ENCODE data around the gene NLRP11.

GRCh38 chr19:55831846-55832245 is at the start of gene NLRP11:
- TF ChIP-seq FOXM1 (IDR thresholded peaks at IDR 0.05; ENCODE audit: low read depth, low read length), result no peak
- TF ChIP-seq TCF12 (IDR thresholded peaks at IDR 0.05; ENCODE audit: low read depth, low read length), result no peak
- TF ChIP-seq REST (IDR thresholded peaks at IDR 0.05; ENCODE audit: low read depth, low read length), result no peak
- TF ChIP-seq CTCF (IDR thresholded peaks at IDR 0.05 in 2 of 3, conservative IDR thresholded peaks at IDR 0.05 in 1 of 3; ENCODE audit: control insufficient read depth in 2 of 3, extremely low read depth in 1 of 3, insufficient read depth in 1 of 3, low read depth in 3 of 3, low read length in 3 of 3), result no peak
- no peak for TF ChIP-seq JUND (IDR thresholded peaks at IDR 0.05; ENCODE audit: low read depth, low read length)
- no peak for TF ChIP-seq EGR1 (IDR thresholded peaks at IDR 0.05; ENCODE audit: borderline replicate concordance in 1 of 2, low read depth in 2 of 2, low read length in 2 of 2)
- TF ChIP-seq ELK1 (IDR thresholded peaks at IDR 0.05; ENCODE audit: low read depth, low read length), result no peak
- TF ChIP-seq TAF1 (IDR thresholded peaks at IDR 0.05; ENCODE audit: borderline replicate concordance, low read depth, low read length), result no peak
- no peak for TF ChIP-seq POLR2A (IDR thresholded peaks at IDR 0.05; ENCODE audit: low read depth, low read length)
- no peak for TF ChIP-seq NFIC (IDR thresholded peaks at IDR 0.05; ENCODE audit: low read depth, low read length)
- TF ChIP-seq SMC3 (IDR thresholded peaks at IDR 0.05; ENCODE audit: borderline replicate concordance, low read length), result no peak
- TF ChIP-seq EZH2 (IDR thresholded peaks at IDR 0.05; ENCODE audit: borderline replicate concordance, control insufficient read depth, low read depth, low read length), result no peak
